Measurements from ENCODE around the gene LRFN3. TPM values are rescaled to one million over a fixed set of nuclear protein-coding genes. Genes with fewer than 3 reads are reported as not detected.

LRFN3 gene
- total and polyA plus RNA-seq, 4 donors, result 5.5 to 47.8 (median 25.8) TPM

DNA sequence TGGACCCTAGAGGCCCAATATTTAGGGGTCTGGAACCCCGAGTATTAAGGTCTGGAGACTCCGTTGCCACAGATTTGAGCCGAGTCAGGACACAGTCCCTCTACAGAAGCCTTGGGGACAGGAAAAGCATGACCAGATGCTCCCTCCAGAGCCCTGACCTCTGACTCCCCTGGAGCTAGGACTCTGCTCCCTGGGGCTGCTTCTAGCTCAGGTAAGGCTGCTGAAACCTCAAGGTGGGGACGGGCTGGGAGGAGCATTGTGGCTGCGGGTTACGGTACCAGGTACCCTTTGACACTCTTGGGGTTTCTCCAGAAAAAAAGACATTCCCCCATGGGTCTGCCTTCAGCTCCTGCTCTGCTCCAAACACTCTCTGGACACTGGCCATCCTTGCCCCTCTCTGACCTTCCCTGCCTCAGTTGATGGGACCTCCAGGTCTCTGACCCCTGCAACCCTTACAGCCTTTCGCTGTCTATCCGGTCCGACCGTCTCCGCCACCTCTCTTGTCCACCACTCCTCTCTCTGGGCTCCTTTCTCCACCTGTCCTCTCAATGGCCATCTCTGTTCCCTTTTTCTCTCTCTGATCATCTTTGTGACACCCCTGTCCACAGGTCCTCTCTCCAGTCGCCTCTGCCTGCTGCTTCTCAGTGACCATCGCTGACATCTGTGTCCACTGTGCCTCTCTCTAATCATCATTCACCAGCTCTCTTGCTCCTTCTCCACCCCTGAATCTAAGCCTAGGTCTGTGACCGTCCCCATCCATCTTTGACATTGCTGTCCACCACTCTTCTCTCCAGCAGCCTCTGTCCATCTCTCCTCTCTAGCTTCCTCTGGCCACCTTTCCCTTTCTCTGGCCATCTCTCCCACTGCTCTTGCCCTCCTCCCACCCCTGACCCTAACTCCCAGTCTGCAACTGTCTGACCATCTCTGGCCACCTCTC, 1.4 kb downstream of the LRFN3 start:
- H3K36me3 ChIP-seq (ENCODE audit: control insufficient read depth, insufficient read depth, low read length), result peaks cover 33% of the 10 kb centered on the region
- DNase-seq (ENCODE audit: low read depth in 4 of 6, low spot score in 6 of 6), result no peak
- H3K27me3 ChIP-seq (ENCODE audit: control insufficient read depth, insufficient read depth, low read length), result no peaks in the 10 kb centered on the region
- H3K4me3 ChIP-seq (ENCODE audit: low read depth, low read length), result peak overlapping the region; percentile 45
- peaks cover 35% of the 10 kb centered on the region for H3K4me1 ChIP-seq (ENCODE audit: control insufficient read depth, insufficient read depth, low read length)
- WGBS (ENCODE audit: insufficient coverage), result 61% methylated on average over 14 of the region's 14 CpGs
- H3K27ac ChIP-seq (ENCODE audit: low read depth, low read length), result no peak overlapping the region
- no peaks in the 10 kb centered on the region for H3K9me3 ChIP-seq (ENCODE audit: control insufficient read depth, insufficient read depth, low read length)

DNA sequence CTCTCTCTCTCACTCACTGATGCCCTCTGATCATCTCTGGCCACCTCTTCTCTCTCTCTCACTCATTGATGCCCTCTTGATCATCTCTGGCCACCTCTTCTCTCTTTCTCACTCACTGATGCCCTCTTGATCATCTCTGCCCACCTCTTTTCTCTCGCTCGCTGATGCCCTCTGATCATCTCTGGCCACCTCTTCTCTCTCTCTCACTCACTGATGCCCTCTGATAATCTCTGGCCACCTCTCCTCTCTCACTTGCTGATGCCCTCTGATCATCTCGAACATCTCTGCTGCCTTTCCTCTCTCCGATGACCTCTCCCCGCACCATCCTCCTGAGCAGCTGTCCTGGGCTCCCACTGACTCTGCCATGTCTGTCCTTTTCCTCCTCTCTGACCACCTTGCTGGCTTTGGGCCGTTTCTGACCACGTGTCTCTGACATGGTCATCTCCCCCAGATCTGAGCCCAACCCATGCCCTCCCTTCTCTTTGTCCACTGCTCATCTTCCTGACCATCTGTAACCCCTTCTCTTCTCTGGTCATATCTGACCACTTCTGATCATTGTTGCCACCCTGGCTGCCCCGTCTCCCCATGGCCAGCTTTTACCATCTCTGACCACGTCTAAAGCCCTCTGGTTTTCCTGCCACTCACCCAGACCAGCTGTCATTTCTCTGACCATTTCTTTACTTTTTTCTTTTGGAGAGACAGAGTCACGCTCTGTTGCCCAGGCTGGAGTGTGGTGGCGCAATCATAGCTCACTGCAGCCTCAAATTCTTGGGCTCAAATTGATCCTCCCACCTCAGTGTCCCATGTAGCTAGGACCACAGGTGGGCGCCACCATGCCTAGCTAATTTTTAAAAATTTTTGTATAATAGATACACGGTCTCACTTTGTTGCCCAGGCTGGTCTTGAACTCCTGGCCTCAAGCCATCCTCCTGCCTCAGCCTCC, 2.4 kb downstream of the LRFN3 start:
- Histone ChIP-seq H3K36me3 (ENCODE audit: control insufficient read depth, insufficient read depth, low read length) (peaks cover 34% of the 10 kb centered on the region), H3K27ac (ENCODE audit: low read depth, low read length) (no peak overlapping the region), H3K27me3 (ENCODE audit: control insufficient read depth, insufficient read depth, low read length) (no peaks in the 10 kb centered on the region), H3K9me3 (ENCODE audit: control insufficient read depth, insufficient read depth, low read length) (no peaks in the 10 kb centered on the region), H3K4me1 (ENCODE audit: control insufficient read depth, insufficient read depth, low read length) (peaks cover 35% of the 10 kb centered on the region), H3K4me3 (ENCODE audit: low read depth, low read length) (peak overlapping the region; percentile 45)
- WGBS (ENCODE audit: insufficient coverage), result 90% methylated on average over 11 of the region's 13 CpGs
- no peak for DNase-seq (ENCODE audit: low read depth in 4 of 6, low spot score in 6 of 6)

- 92% methylated on average over 54 of the region's 55 CpGs for WGBS (ENCODE audit: insufficient coverage)
- DNase-seq (ENCODE audit: low read depth in 4 of 6, low spot score in 6 of 6), result no peak
- Histone ChIP-seq H3K9me3 (ENCODE audit: control insufficient read depth, insufficient read depth, low read length) (no peaks in the 10 kb centered on the region), H3K4me1 (ENCODE audit: control insufficient read depth, insufficient read depth, low read length) (peaks cover 39% of the 10 kb centered on the region), H3K36me3 (ENCODE audit: control insufficient read depth, insufficient read depth, low read length) (peaks cover 44% of the 10 kb centered on the region), H3K27me3 (ENCODE audit: control insufficient read depth, insufficient read depth, low read length) (no peaks in the 10 kb centered on the region), H3K4me3 (ENCODE audit: low read depth, low read length) (no peak overlapping the region), H3K27ac (ENCODE audit: low read depth, low read length) (no peak overlapping the region)
Measured at GRCh38 chr19:35939307-35940077, 3.3 kb downstream of the LRFN3 start.

DNA sequence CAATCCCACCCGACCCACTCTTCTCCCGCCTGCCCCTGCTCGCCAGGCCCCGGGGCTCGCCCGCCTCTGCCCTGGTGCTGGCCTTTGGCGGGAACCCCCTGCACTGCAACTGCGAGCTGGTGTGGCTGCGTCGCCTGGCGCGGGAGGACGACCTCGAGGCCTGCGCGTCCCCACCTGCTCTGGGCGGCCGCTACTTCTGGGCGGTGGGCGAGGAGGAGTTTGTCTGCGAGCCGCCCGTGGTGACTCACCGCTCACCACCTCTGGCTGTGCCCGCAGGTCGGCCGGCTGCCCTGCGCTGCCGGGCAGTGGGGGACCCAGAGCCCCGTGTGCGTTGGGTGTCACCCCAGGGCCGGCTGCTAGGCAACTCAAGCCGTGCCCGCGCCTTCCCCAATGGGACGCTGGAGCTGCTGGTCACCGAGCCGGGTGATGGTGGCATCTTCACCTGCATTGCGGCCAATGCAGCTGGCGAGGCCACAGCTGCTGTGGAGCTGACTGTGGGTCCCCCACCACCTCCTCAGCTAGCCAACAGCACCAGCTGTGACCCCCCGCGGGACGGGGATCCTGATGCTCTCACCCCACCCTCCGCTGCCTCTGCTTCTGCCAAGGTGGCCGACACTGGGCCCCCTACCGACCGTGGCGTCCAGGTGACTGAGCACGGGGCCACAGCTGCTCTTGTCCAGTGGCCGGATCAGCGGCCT, 4.1 kb downstream of the LRFN3 start:
- Histone ChIP-seq H3K36me3 (ENCODE audit: control insufficient read depth, insufficient read depth, low read length) (peaks cover 51% of the 10 kb centered on the region), H3K27ac (ENCODE audit: low read depth, low read length) (no peak overlapping the region), H3K9me3 (ENCODE audit: control insufficient read depth, insufficient read depth, low read length) (no peaks in the 10 kb centered on the region), H3K4me3 (ENCODE audit: low read depth, low read length) (no peak overlapping the region), H3K27me3 (ENCODE audit: control insufficient read depth, insufficient read depth, low read length) (no peaks in the 10 kb centered on the region), H3K4me1 (ENCODE audit: control insufficient read depth, insufficient read depth, low read length) (peaks cover 35% of the 10 kb centered on the region)
- 93% methylated on average over 49 of the region's 51 CpGs for WGBS (ENCODE audit: insufficient coverage)
- no peak for DNase-seq (ENCODE audit: low read depth in 4 of 6, low spot score in 6 of 6)

GRCh38 chr19:35940839-35941238, 4.7 kb downstream of the LRFN3 start:
- no peak for DNase-seq (ENCODE audit: low read depth in 4 of 6, low spot score in 6 of 6)
- Histone ChIP-seq H3K4me3 (ENCODE audit: low read depth, low read length) (no peak overlapping the region), H3K27me3 (ENCODE audit: control insufficient read depth, insufficient read depth, low read length) (no peaks in the 10 kb centered on the region), H3K4me1 (ENCODE audit: control insufficient read depth, insufficient read depth, low read length) (peaks cover 29% of the 10 kb centered on the region), H3K27ac (ENCODE audit: low read depth, low read length) (no peak overlapping the region), H3K36me3 (ENCODE audit: control insufficient read depth, insufficient read depth, low read length) (peaks cover 57% of the 10 kb centered on the region), H3K9me3 (ENCODE audit: control insufficient read depth, insufficient read depth, low read length) (no peaks in the 10 kb centered on the region)
- WGBS (ENCODE audit: insufficient coverage), result 82% methylated on average over 3 of the region's 4 CpGs

GRCh38 chr19:35942235-35942634, 6.1 kb downstream of the LRFN3 start:
- peaks cover 71% of the 10 kb centered on the region for H3K36me3 ChIP-seq (ENCODE audit: control insufficient read depth, insufficient read depth, low read length)

DNA sequence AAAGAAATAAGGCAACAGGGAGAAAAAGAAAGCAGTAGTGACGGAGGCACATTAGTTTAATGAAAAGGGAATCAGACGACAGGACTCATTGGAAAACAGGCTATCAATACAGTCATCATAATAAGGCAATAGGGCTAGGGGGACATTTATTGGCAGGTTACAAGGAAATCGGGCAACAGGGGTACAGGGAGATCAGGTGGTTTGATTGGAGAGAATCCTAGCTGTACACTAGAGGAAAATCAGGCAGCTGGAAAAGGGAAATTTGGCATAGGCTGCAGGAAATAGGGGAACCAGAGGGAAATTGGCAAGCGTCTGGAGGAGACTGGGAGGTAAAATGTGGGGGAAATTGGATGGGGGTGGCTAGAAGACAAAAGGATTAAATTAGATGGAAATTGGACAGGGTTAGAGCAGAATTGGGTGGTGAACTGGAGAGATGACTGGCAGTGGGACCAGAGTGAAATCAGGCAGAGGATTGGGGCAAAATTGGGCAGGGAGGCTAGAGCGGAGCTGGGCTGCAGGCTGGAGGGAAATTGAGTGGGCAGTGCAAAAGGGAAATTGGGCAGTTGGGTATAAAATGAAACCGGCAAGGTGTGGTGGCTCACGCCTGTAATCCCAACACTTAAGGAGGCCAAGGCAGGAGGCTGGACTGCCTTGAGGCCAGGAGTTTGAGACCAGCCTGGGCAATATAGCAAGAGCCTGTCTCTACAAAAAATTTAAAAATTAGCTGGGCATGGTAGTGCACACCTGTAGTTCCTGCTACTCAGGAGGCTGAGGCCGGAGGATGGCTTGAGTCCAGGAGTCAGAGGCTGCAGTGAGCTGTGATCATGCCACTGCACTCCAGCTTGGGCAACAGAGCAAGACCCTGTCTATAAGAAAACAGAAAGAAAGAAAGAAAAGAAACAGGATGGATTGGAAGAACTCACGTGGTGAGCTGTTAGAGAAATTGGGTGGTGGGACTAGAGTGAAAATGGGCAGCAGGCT, 7.4 kb downstream of the LRFN3 start:
- 80% methylated on average over 7 of the region's 9 CpGs for WGBS (ENCODE audit: insufficient coverage)
- H3K36me3 ChIP-seq (ENCODE audit: control insufficient read depth, insufficient read depth, low read length), result peaks cover 78% of the 10 kb centered on the region
- peak in 1 of 6 donors; percentile 92 for DNase-seq (ENCODE audit: low read depth in 4 of 6, low spot score in 6 of 6)

More at GRCh38 chr19:35942235-35942634, 6.1 kb downstream of the LRFN3 start:
- no peak overlapping the region for H3K4me3 ChIP-seq (ENCODE audit: low read depth, low read length)
- H3K9me3 ChIP-seq (ENCODE audit: control insufficient read depth, insufficient read depth, low read length), result no peaks in the 10 kb centered on the region
- peaks cover 21% of the 10 kb centered on the region for H3K4me1 ChIP-seq (ENCODE audit: control insufficient read depth, insufficient read depth, low read length)
- no peak for DNase-seq (ENCODE audit: low read depth in 4 of 6, low spot score in 6 of 6)
- H3K27ac ChIP-seq (ENCODE audit: low read depth, low read length), result no peak overlapping the region
- no peaks in the 10 kb centered on the region for H3K27me3 ChIP-seq (ENCODE audit: control insufficient read depth, insufficient read depth, low read length)
- WGBS (ENCODE audit: insufficient coverage), result 100% methylated on average over 3 of the region's 3 CpGs

DNA sequence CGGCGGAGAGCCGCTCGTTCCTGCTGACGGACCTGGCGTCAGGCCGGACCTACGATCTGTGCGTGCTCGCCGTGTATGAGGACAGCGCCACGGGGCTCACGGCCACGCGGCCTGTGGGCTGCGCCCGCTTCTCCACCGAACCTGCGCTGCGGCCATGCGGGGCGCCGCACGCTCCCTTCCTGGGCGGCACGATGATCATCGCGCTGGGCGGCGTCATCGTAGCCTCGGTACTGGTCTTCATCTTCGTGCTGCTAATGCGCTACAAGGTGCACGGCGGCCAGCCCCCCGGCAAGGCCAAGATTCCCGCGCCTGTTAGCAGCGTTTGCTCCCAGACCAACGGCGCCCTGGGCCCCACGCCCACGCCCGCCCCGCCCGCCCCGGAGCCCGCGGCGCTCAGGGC, 8.4 kb downstream of the LRFN3 start:
- Histone ChIP-seq H3K27me3 (ENCODE audit: control insufficient read depth, insufficient read depth, low read length) (no peaks in the 10 kb centered on the region), H3K27ac (ENCODE audit: low read depth, low read length) (no peak overlapping the region), H3K4me1 (ENCODE audit: control insufficient read depth, insufficient read depth, low read length) (peaks cover 4% of the 10 kb centered on the region), H3K9me3 (ENCODE audit: control insufficient read depth, insufficient read depth, low read length) (no peaks in the 10 kb centered on the region), H3K4me3 (ENCODE audit: low read depth, low read length) (no peak overlapping the region), H3K36me3 (ENCODE audit: control insufficient read depth, insufficient read depth, low read length) (peaks cover 70% of the 10 kb centered on the region)
- no peak for DNase-seq (ENCODE audit: low read depth in 4 of 6, low spot score in 6 of 6)
- WGBS (ENCODE audit: insufficient coverage), result 58% methylated on average over 52 of the region's 52 CpGs

More for the DNA sequence above, 7.4 kb downstream of the LRFN3 start:
- peaks cover 9% of the 10 kb centered on the region for H3K4me1 ChIP-seq (ENCODE audit: control insufficient read depth, insufficient read depth, low read length)
- no peak overlapping the region for H3K4me3 ChIP-seq (ENCODE audit: low read depth, low read length)
- no peak overlapping the region for H3K27ac ChIP-seq (ENCODE audit: low read depth, low read length)
- H3K9me3 ChIP-seq (ENCODE audit: control insufficient read depth, insufficient read depth, low read length), result no peaks in the 10 kb centered on the region
- H3K27me3 ChIP-seq (ENCODE audit: control insufficient read depth, insufficient read depth, low read length), result no peaks in the 10 kb centered on the region

Data from spinal cord (tissue), 10 donors.